Hepatocyte (in vitro differentiated cells): Measurements from ENCODE around the gene FBXL7. TPM values are rescaled to one million over a fixed set of nuclear protein-coding genes. Genes with fewer than 3 reads are reported as not detected.

Experiments
- DNase-seq: peaks from one replicate; pipeline ENCODE4 v3.0.0-alpha.2; 2016; ENCODE audit warnings: low spot score
- H2AFZ ChIP-seq: fragments of 200-600 bp; sonication (generic); 2 replicates; pipeline ENCODE4 v1.6.0; 2016; ENCODE audit warnings: antibody characterized with exemption, mild to moderate bottlenecking
- H3K27ac ChIP-seq: fragments of 200-600 bp; sonication (generic); 2 replicates; pipeline ENCODE4 v1.5.1; 2016; ENCODE audit warnings: mild to moderate bottlenecking
- H3K27me3 ChIP-seq: fragments of 200-600 bp; sonication (generic); 2 replicates; pipeline ENCODE4 v1.6.1; 2016
- H3K36me3 ChIP-seq: fragments of 200-600 bp; sonication (generic); replicated peaks from 2 replicates; pipeline ENCODE4 v1.5.1; 2016; ENCODE audit warnings: low read depth; ENCODE audit not compliant: insufficient read depth
- H3K4me1 ChIP-seq: fragments of 200-600 bp; sonication (generic); 2 replicates; pipeline ENCODE4 v1.5.1; 2016; ENCODE audit warnings: mild to moderate bottlenecking, moderate library complexity; ENCODE audit not compliant: insufficient read depth
- H3K4me2 ChIP-seq: fragments of 200-600 bp; sonication (generic); 2 replicates; pipeline ENCODE4 v1.6.0; 2016
- H3K4me3 ChIP-seq: fragments of 200-600 bp; sonication (generic); 2 replicates; pipeline ENCODE4 v1.5.1; 2016; ENCODE audit warnings: mild to moderate bottlenecking
- H3K79me2 ChIP-seq: fragments of 200-600 bp; sonication (generic); 2 replicates; pipeline ENCODE4 v1.6.0; 2017; ENCODE audit warnings: mild to moderate bottlenecking
- H3K9me2 ChIP-seq: fragments of 200-600 bp; sonication (generic); replicated peaks from 2 replicates; pipeline ENCODE4 v1.6.0; 2017; ENCODE audit warnings: mild to moderate bottlenecking; ENCODE audit not compliant: insufficient read depth
- H3K9me3 ChIP-seq: fragments of 200-600 bp; sonication (generic); 2 replicates; pipeline ENCODE4 v1.5.1; 2016; ENCODE audit warnings: low read depth, mild to moderate bottlenecking
- H4K20me1 ChIP-seq: fragments of 200-600 bp; sonication (generic); 2 replicates; pipeline ENCODE4 v1.6.0; 2016; ENCODE audit warnings: mild to moderate bottlenecking; ENCODE audit not compliant: insufficient read depth, poor library complexity, severe bottlenecking
- CTCF ChIP-seq: fragments of 200-600 bp; sonication (generic); IDR thresholded peaks from 2 replicates; pipeline ENCODE4 v1.5.1; 2016; ENCODE audit warnings: antibody characterized with exemption, mild to moderate bottlenecking; ENCODE audit not compliant: poor library complexity
- EZH2 ChIP-seq: fragments of 200-600 bp; sonication (generic); IDR thresholded peaks from 2 replicates; pipeline ENCODE4 v1.6.1; 2016; ENCODE audit warnings: antibody characterized with exemption, mild to moderate bottlenecking, borderline replicate concordance
- EZH2phosphoT487 ChIP-seq: fragments of 200-600 bp; sonication (generic); IDR thresholded peaks from one replicate; pipeline ENCODE4 v1.6.1; 2018; ENCODE audit warnings: antibody characterized with exemption, mild to moderate bottlenecking, low read depth, moderate library complexity; ENCODE audit not compliant: unreplicated experiment, severe bottlenecking
- WGBS: methylation state at CpG from one replicate; pipeline ENCODE4 v1.1.6; 2016; ENCODE audit warnings: low lambda C conversion rate; ENCODE audit errors: missing lambda C conversion rate; 5-methylcytosine and 5-hydroxymethylcytosine counted together
- polyA plus RNA-seq: library from polyadenylated mRNA; unstranded; fragments of >200 nt; fragmentation: Nextera tagmentation; extraction: Ambion mirVana; gene quantifications from 2 replicates; pipeline ENCODE4 v1.2.1, GENCODE V29; 2016
- total RNA-seq: library from RNA; depleted of rRNA; stranded (reverse); fragments of >200 nt; gene quantifications from 2 replicates; pipeline ENCODE4 v1.2.3, GENCODE V29; 2014

Gene FBXL7
- total and polyA plus RNA-seq, 2 experiments from 2014 or later, result 8.4 to 10.3 TPM

- Histone ChIP-seq H3K9me2 (no peaks in the 10 kb centered on the region), H2AFZ (no peak overlapping the region), H3K79me2 (peaks cover 7% of the 10 kb centered on the region), H4K20me1 (no peaks in the 10 kb centered on the region), H3K36me3 (no peaks in the 10 kb centered on the region), H3K4me3 (no peak overlapping the region), H3K27ac (no peak overlapping the region), H3K27me3 (no peaks in the 10 kb centered on the region), H3K4me1 (peaks cover 15% of the 10 kb centered on the region), H3K4me2 (no peak overlapping the region), H3K9me3 (no peaks in the 10 kb centered on the region)
- DNase-seq, result no peak
- TF ChIP-seq CTCF (no peak), EZH2phosphoT487 (no peak), EZH2 (no peak)
- 60% methylated on average over 8 of the region's 8 CpGs for WGBS
Measured at GRCh38 chr5:15718421-15719179, 218.6 kb downstream of the FBXL7 start.

- Histone ChIP-seq H3K4me2 (no peak overlapping the region), H3K9me3 (peaks cover 1% of the 10 kb centered on the region), H3K4me3 (no peak overlapping the region), H2AFZ (no peak overlapping the region), H3K79me2 (peaks cover 4% of the 10 kb centered on the region), H3K27me3 (no peaks in the 10 kb centered on the region), H3K4me1 (peaks cover 15% of the 10 kb centered on the region), H3K9me2 (no peaks in the 10 kb centered on the region), H4K20me1 (no peaks in the 10 kb centered on the region), H3K27ac (no peak overlapping the region), H3K36me3 (no peaks in the 10 kb centered on the region)
- no peak for TF ChIP-seq EZH2
- no peak for TF ChIP-seq EZH2phosphoT487
- TF ChIP-seq CTCF, result no peak
- DNase-seq, result no peak
- WGBS, result 58% methylated on average over 4 of the region's 4 CpGs
Measured at GRCh38 chr5:15719784-15720183, 219.8 kb downstream of the FBXL7 start.

GRCh38 chr5:15720515-15720914, 220.5 kb downstream of the FBXL7 start:
- Histone ChIP-seq H3K9me3 (peaks cover 7% of the 10 kb centered on the region), H3K27me3 (no peaks in the 10 kb centered on the region), H3K36me3 (no peaks in the 10 kb centered on the region), H4K20me1 (no peaks in the 10 kb centered on the region), H3K4me2 (no peak overlapping the region), H3K79me2 (peaks cover 4% of the 10 kb centered on the region), H3K4me3 (no peak overlapping the region), H3K27ac (no peak overlapping the region), H2AFZ (no peak overlapping the region), H3K4me1 (peaks cover 13% of the 10 kb centered on the region), H3K9me2 (no peaks in the 10 kb centered on the region)
- TF ChIP-seq EZH2, result no peak
- no peak for TF ChIP-seq EZH2phosphoT487
- TF ChIP-seq CTCF, result no peak
- DNase-seq, result no peak

GRCh38 chr5:15722305-15722704, 222.3 kb downstream of the FBXL7 start:
- Histone ChIP-seq H3K4me2 (no peak overlapping the region), H3K9me3 (peaks cover 7% of the 10 kb centered on the region), H3K27ac (no peak overlapping the region), H3K4me1 (no peaks in the 10 kb centered on the region), H3K79me2 (peaks cover 3% of the 10 kb centered on the region), H3K36me3 (no peaks in the 10 kb centered on the region), H2AFZ (no peak overlapping the region), H3K4me3 (no peak overlapping the region), H3K9me2 (no peaks in the 10 kb centered on the region), H3K27me3 (no peaks in the 10 kb centered on the region), H4K20me1 (no peaks in the 10 kb centered on the region)
- no peak for DNase-seq
- TF ChIP-seq EZH2, result no peak
- TF ChIP-seq CTCF, result no peak
- TF ChIP-seq EZH2phosphoT487, result no peak
- WGBS, result 93% methylated on average over 7 of the region's 7 CpGs
